ENCODE results near the gene GABRB2.

Gene GABRB2

DNA sequence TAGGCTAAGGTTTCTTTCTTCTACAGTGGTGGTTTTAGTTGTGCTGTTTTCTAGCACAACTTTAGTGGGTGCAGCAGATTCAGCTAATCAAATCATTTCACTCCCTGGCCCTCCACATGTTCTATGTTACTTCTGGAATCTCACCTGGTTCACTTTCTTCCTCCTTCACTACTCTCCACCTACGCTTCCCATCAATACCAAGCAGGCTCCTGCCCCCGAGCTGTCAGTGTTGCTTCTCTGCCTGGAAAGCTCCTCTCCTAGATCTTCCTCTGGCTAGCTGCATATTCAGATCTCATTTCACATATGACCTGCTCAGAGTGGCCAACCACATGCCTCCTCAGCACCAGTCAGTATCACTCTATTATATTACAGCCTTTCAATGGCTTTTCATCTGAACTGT lies 19.6 kb upstream of the GABRB2 start:
- no peaks in the 10 kb centered on the region for H3K36me3 ChIP-seq (ENCODE audit: insufficient read depth)
- H3K27ac ChIP-seq, result no peak overlapping the region
- H3K4me1 ChIP-seq (ENCODE audit: low read depth, poor library complexity, severe bottlenecking), result no peaks in the 10 kb centered on the region
- no peak overlapping the region for H2AFZ ChIP-seq (ENCODE audit: low read depth)
- no peaks in the 10 kb centered on the region for H3K27me3 ChIP-seq (ENCODE audit: insufficient read depth, low read depth)
- H3K4me3 ChIP-seq (IDR thresholded peaks at IDR 0.05; ENCODE audit: insufficient read depth, low read depth, low read length), result no peak overlapping the region
- H3K9ac ChIP-seq, result no peak overlapping the region
- TF ChIP-seq, protein P1, sequence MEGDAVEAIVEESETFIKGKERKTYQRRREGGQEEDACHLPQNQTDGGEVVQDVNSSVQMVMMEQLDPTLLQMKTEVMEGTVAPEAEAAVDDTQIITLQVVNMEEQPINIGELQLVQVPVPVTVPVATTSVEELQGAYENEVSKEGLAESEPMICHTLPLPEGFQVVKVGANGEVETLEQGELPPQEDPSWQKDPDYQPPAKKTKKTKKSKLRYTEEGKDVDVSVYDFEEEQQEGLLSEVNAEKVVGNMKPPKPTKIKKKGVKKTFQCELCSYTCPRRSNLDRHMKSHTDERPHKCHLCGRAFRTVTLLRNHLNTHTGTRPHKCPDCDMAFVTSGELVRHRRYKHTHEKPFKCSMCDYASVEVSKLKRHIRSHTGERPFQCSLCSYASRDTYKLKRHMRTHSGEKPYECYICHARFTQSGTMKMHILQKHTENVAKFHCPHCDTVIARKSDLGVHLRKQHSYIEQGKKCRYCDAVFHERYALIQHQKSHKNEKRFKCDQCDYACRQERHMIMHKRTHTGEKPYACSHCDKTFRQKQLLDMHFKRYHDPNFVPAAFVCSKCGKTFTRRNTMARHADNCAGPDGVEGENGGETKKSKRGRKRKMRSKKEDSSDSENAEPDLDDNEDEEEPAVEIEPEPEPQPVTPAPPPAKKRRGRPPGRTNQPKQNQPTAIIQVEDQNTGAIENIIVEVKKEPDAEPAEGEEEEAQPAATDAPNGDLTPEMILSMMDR (conservative IDR thresholded peaks at IDR 0.05; ENCODE audit: low read depth, low read length), result no peak
- H3K79me2 ChIP-seq (ENCODE audit: insufficient read depth, low read depth), result no peaks in the 10 kb centered on the region
- no peak overlapping the region for H3K4me2 ChIP-seq
- H4K20me1 ChIP-seq (ENCODE audit: insufficient read depth), result no peaks in the 10 kb centered on the region

DNA sequence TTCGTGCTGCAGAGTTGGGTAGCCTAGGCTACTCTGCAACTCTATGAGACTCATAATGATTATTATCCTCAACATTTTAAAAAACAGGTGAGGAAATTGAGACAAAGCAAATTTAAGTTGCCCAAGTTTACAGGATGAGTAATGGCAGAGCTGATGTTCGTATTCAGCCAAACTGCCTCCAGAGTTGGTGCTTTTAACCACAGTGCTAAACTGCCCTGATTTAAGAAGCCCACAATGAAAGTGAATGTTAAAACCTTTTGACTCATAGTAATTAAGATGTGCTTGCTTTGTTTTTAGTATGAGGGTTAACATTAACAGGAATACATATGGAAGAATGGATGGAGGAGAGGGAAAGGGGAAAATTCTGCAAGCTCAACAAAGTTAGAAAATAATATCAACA lies 15.9 kb upstream of the GABRB2 start:
- no peak overlapping the region for H2AFZ ChIP-seq (ENCODE audit: low read depth)
- H3K27ac ChIP-seq, result no peak overlapping the region
- TF ChIP-seq, protein P1 (conservative IDR thresholded peaks at IDR 0.05; ENCODE audit: low read depth, low read length), result no peak
- H3K4me3 ChIP-seq (IDR thresholded peaks at IDR 0.05; ENCODE audit: insufficient read depth, low read depth, low read length), result no peak overlapping the region
- no peak overlapping the region for H3K9ac ChIP-seq
- H4K20me1 ChIP-seq (ENCODE audit: insufficient read depth), result no peaks in the 10 kb centered on the region
- H3K36me3 ChIP-seq (ENCODE audit: insufficient read depth), result no peaks in the 10 kb centered on the region
- no peaks in the 10 kb centered on the region for H3K4me1 ChIP-seq (ENCODE audit: low read depth, poor library complexity, severe bottlenecking)
- H3K79me2 ChIP-seq (ENCODE audit: insufficient read depth, low read depth), result no peaks in the 10 kb centered on the region
- H3K27me3 ChIP-seq (ENCODE audit: insufficient read depth, low read depth), result no peaks in the 10 kb centered on the region
- no peak overlapping the region for H3K4me2 ChIP-seq

DNA sequence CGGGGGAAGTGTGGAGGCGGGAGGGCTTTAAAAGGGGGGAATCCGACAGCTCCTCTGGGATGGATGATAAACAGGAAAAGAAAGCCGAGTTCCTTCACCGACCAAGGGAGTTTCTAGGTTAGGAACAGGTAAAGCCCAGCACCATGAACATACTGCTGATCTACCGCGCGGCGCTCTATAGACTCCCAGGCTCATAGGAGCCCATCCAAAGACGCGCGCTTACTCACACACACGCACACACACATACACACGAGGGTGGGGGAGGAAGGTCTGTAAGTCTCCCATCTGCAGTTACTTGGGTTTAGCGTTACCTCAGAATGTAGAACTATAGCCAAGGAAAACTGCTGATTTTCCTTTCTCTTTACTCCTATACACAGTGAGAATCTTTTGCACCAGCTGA lies 2.6 kb upstream of the GABRB2 start:
- no peaks in the 10 kb centered on the region for H4K20me1 ChIP-seq (ENCODE audit: insufficient read depth)
- H3K27ac ChIP-seq, result no peak overlapping the region
- H2AFZ ChIP-seq (ENCODE audit: low read depth), result no peak overlapping the region
- H3K27me3 ChIP-seq (ENCODE audit: insufficient read depth, low read depth), result no peaks in the 10 kb centered on the region
- H3K4me3 ChIP-seq (IDR thresholded peaks at IDR 0.05; ENCODE audit: insufficient read depth, low read depth, low read length), result no peak overlapping the region
- TF ChIP-seq, protein P1 (conservative IDR thresholded peaks at IDR 0.05; ENCODE audit: low read depth, low read length), result no peak
- H3K9ac ChIP-seq, result no peak overlapping the region
- H3K4me2 ChIP-seq, result no peak overlapping the region
- H3K4me1 ChIP-seq (ENCODE audit: low read depth, poor library complexity, severe bottlenecking), result peaks cover 11% of the 10 kb centered on the region
- no peaks in the 10 kb centered on the region for H3K79me2 ChIP-seq (ENCODE audit: insufficient read depth, low read depth)
- no peaks in the 10 kb centered on the region for H3K36me3 ChIP-seq (ENCODE audit: insufficient read depth)

DNA sequence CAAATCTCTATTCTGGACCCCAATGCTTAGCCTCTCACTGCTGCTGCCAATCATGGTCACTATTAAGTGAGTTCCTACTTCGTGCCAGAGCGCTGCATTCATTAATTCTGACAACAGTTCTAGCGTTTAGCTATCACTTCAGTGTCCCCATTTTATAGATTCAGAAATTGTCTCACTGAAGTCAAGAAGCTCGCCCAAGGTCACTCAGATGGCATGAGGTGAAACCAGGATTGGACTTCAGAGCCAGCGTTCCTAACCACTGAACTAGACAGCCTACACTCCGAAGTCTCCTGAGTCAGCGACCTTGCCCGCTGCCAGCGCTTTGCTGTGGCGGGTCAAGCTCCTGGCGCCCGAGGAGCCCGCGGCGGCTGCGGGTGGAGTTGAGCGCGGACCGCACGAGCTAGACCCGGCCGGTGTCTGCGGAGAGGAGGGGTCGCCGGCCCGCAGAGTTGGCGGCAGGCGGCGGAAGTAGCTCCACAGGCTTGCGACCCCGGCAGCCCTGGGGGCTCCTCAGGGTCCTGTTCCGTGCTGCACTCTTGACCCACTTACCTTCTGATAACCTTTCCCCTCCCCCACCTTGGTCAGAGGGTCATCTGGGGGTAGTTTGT lies 2.1 kb upstream of the GABRB2 start:
- Histone ChIP-seq H3K4me3 (IDR thresholded peaks at IDR 0.05; ENCODE audit: insufficient read depth, low read depth, low read length) (no peak overlapping the region), H2AFZ (ENCODE audit: low read depth) (no peak overlapping the region), H3K79me2 (ENCODE audit: insufficient read depth, low read depth) (no peaks in the 10 kb centered on the region), H4K20me1 (ENCODE audit: insufficient read depth) (no peaks in the 10 kb centered on the region), H3K27ac (no peak overlapping the region), H3K9ac (no peak overlapping the region), H3K4me1 (ENCODE audit: low read depth, poor library complexity, severe bottlenecking) (peaks cover 17% of the 10 kb centered on the region), H3K27me3 (ENCODE audit: insufficient read depth, low read depth) (no peaks in the 10 kb centered on the region), H3K4me2 (no peak overlapping the region), H3K36me3 (ENCODE audit: insufficient read depth) (no peaks in the 10 kb centered on the region)
- TF ChIP-seq, protein P1 (conservative IDR thresholded peaks at IDR 0.05; ENCODE audit: low read depth, low read length), result no peak
